Testis (tissue), 2 donors: Measurements from ENCODE around the gene TNPO3.

Experiments
- POLR2A ChIP-seq: fragments of 450-650 bp; IDR thresholded peaks from one replicate; pipeline ENCODE4 v1.6.1; 2017; ENCODE audit warnings: antibody characterized with exemption, mild to moderate bottlenecking, moderate library complexity
- TF ChIP-seq, protein P1 (sequence below), 3 experiments: fragments of 450-650 bp in 2 of 3; fragments of 200-600 bp in 1 of 3; sonication (generic) in 1 of 3; IDR thresholded peaks; one replicate each; pipeline ENCODE4 v1.5.1; 2016 to 2019; ENCODE audit warnings: antibody characterized with exemption in 3 of 3, mild to moderate bottlenecking in 2 of 3, moderate library complexity in 1 of 3

- TF ChIP-seq, protein P1, sequence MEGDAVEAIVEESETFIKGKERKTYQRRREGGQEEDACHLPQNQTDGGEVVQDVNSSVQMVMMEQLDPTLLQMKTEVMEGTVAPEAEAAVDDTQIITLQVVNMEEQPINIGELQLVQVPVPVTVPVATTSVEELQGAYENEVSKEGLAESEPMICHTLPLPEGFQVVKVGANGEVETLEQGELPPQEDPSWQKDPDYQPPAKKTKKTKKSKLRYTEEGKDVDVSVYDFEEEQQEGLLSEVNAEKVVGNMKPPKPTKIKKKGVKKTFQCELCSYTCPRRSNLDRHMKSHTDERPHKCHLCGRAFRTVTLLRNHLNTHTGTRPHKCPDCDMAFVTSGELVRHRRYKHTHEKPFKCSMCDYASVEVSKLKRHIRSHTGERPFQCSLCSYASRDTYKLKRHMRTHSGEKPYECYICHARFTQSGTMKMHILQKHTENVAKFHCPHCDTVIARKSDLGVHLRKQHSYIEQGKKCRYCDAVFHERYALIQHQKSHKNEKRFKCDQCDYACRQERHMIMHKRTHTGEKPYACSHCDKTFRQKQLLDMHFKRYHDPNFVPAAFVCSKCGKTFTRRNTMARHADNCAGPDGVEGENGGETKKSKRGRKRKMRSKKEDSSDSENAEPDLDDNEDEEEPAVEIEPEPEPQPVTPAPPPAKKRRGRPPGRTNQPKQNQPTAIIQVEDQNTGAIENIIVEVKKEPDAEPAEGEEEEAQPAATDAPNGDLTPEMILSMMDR (IDR thresholded peaks at IDR 0.05) = no peak
- TF ChIP-seq POLR2A = no peak
These were observed 122.7 kb downstream of the TNPO3 start for GRCh38 chr7:128931965-128932861.
